ENCODE measurements around the gene KRTAP10-1. TPM values are rescaled to one million over a fixed set of nuclear protein-coding genes. Genes with fewer than 3 reads are reported as not detected.

The KRTAP10-1 gene
- total RNA-seq, 2 donors from 2014 or later = not detected

DNA sequence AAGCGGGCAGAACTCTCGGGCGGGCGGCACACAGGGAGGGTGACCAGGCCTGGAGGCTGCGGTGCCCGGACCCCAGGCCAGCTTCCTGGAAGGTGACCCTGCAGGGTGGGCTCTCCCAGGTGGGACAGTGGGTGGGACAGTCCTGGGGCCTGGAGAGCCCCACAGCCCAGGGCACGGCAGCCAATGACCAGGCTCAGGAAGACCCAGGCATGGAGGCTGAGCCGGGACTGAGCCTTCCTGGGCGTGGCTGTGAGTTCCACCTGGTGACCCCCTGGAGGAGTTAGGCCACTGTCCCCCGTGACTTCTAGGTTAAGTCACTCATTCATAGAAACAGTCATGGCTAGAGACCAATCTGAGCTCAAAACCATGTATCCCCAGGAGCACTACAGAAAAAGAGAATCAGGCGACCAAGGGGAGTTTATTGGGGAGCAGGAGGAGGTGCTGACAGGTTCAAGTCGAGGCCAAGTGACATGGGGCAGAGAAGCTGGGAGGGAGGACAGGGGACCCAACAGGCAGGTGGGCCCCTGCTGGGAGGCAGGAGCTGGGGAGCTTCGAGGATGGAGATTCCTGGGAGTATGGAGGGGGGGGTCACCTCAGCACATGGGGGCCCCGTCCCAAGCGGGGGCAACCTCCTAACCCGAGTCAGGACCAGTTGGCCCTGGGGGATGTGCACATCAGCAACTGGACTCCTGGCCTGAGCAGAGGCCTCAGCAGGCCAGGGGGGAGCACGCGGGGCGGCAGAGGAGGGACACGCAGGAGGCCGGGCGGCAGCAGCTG lies 39.2 kb upstream of the KRTAP10-1 start:
- Mint-ChIP-seq H3K4me3 (no peak overlapping the region), H3K36me3 (ENCODE audit: low read depth) (peaks cover 3% of the 10 kb centered on the region), H3K4me1 (peaks cover 8% of the 10 kb centered on the region), H3K9me3 (peaks cover 34% of the 10 kb centered on the region), H3K27ac (no peak overlapping the region), H3K27me3 (ENCODE audit: insufficient read depth) (peaks cover 8% of the 10 kb centered on the region)
- Histone ChIP-seq H3K36me3 (ENCODE audit: control insufficient read depth, insufficient read depth, low read length) (no peaks in the 10 kb centered on the region), H3K4me1 (ENCODE audit: control insufficient read depth, insufficient read depth, low read length) (no peaks in the 10 kb centered on the region), H3K9ac (ENCODE audit: extremely low read depth, low read length, poor library complexity, severe bottlenecking) (no peak overlapping the region), H3K27ac (ENCODE audit: low read depth, low read length) (no peak overlapping the region), H3K9me3 (ENCODE audit: control insufficient read depth, low read length) (peaks cover 21% of the 10 kb centered on the region), H3K27me3 (ENCODE audit: control insufficient read depth, insufficient read depth, low read length, poor library complexity, severe bottlenecking) (no peaks in the 10 kb centered on the region), H3K4me3 (ENCODE audit: low read length) (no peak overlapping the region)
- TF ChIP-seq, protein P1, sequence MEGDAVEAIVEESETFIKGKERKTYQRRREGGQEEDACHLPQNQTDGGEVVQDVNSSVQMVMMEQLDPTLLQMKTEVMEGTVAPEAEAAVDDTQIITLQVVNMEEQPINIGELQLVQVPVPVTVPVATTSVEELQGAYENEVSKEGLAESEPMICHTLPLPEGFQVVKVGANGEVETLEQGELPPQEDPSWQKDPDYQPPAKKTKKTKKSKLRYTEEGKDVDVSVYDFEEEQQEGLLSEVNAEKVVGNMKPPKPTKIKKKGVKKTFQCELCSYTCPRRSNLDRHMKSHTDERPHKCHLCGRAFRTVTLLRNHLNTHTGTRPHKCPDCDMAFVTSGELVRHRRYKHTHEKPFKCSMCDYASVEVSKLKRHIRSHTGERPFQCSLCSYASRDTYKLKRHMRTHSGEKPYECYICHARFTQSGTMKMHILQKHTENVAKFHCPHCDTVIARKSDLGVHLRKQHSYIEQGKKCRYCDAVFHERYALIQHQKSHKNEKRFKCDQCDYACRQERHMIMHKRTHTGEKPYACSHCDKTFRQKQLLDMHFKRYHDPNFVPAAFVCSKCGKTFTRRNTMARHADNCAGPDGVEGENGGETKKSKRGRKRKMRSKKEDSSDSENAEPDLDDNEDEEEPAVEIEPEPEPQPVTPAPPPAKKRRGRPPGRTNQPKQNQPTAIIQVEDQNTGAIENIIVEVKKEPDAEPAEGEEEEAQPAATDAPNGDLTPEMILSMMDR (conservative IDR thresholded peaks at IDR 0.05) = no peak
- WGBS, 2 experiments (ENCODE audit: insufficient coverage in 1 of 2, insufficient read length in 1 of 2) = 89 to 97% methylated on average over 8 to 22 of the region's 22 CpGs
- DNase-seq = peak; percentile 26

DNA sequence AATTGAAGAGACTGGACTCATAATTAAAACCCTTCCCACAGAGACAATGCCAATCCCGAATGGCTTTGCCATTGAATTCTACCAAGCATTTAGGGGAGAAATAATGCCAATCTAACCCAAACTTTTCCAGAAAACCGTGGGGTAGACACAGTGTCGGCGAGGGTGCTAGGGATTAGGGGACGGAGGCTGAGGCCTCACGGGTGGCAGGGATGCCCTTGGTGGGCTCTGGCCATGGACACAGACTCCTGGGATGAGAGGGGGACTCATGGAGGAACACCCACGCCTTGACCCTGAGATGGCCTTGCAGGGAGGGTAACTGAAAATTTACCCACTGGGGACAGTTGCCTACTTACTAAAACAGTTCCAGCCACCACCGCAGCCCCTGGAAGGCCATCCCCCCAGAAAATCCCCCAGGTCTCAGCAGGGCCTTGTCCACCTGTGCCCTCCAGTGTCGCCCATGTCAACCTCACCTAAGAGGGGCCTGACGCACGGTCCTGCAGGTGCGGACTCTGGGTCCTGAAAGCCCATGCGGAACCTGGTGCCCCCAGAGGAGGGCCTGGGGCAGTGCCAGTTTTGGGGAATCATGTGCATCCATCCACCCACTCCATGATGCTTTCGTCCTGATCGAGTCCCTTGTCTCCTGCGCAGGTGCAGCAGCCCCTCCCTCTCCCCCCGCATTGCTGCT lies 38.5 kb upstream of the KRTAP10-1 start:
- TF ChIP-seq, protein P1 (conservative IDR thresholded peaks at IDR 0.05) = no peak
- Histone ChIP-seq H3K36me3 (ENCODE audit: control insufficient read depth, insufficient read depth, low read length) (no peaks in the 10 kb centered on the region), H3K27ac (ENCODE audit: low read depth, low read length) (no peak overlapping the region), H3K27me3 (ENCODE audit: control insufficient read depth, insufficient read depth, low read length, poor library complexity, severe bottlenecking) (no peaks in the 10 kb centered on the region), H3K4me1 (ENCODE audit: control insufficient read depth, insufficient read depth, low read length) (no peaks in the 10 kb centered on the region), H3K9ac (ENCODE audit: extremely low read depth, low read length, poor library complexity, severe bottlenecking) (no peak overlapping the region), H3K4me3 (ENCODE audit: low read length) (no peak overlapping the region), H3K9me3 (ENCODE audit: control insufficient read depth, low read length) (peaks cover 21% of the 10 kb centered on the region)
- peaks cover 3% of the 10 kb centered on the region for H3K36me3 Mint-ChIP-seq (ENCODE audit: low read depth)
- peaks cover 34% of the 10 kb centered on the region for H3K9me3 Mint-ChIP-seq
- peaks cover 8% of the 10 kb centered on the region for H3K27me3 Mint-ChIP-seq (ENCODE audit: insufficient read depth)
- H3K4me1 Mint-ChIP-seq = peaks cover 8% of the 10 kb centered on the region
- peak; percentile 21 for DNase-seq
- H3K4me3 Mint-ChIP-seq = no peak overlapping the region
- no peak overlapping the region for H3K27ac Mint-ChIP-seq
- WGBS, 2 experiments (ENCODE audit: insufficient coverage in 1 of 2, insufficient read length in 1 of 2) = 93 to 100% methylated on average over 4 to 17 of the region's 17 CpGs

DNA sequence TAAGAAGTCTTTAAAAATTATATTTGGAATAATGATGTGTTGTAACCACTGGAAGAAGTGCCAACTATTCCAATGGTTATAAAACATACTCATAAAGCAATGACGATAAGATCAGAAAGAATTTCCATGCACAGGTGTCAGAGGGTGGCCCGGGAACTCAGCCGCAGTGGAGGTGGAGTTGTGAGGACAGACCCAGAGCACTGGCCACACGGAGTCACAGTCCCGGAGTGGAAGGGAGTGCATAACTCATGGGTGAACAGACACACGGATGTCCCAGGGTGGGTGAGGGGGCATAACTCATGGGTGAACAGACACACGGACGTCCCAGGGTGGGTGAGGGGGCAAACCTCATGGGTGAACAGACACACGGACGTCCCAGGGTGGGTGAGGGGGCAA lies 36.0 kb upstream of the KRTAP10-1 start:
- Histone ChIP-seq H3K36me3 (ENCODE audit: control insufficient read depth, insufficient read depth, low read length) (no peaks in the 10 kb centered on the region), H3K9me3 (ENCODE audit: control insufficient read depth, low read length) (peaks cover 19% of the 10 kb centered on the region), H3K4me3 (ENCODE audit: low read length) (no peak overlapping the region), H3K27ac (ENCODE audit: low read depth, low read length) (no peak overlapping the region), H3K4me1 (ENCODE audit: control insufficient read depth, insufficient read depth, low read length) (no peaks in the 10 kb centered on the region), H3K27me3 (ENCODE audit: control insufficient read depth, insufficient read depth, low read length, poor library complexity, severe bottlenecking) (no peaks in the 10 kb centered on the region), H3K9ac (ENCODE audit: extremely low read depth, low read length, poor library complexity, severe bottlenecking) (no peak overlapping the region)
- H3K4me3 Mint-ChIP-seq = no peak overlapping the region
- peaks cover 3% of the 10 kb centered on the region for H3K36me3 Mint-ChIP-seq (ENCODE audit: low read depth)
- peaks cover 2% of the 10 kb centered on the region for H3K4me1 Mint-ChIP-seq
- TF ChIP-seq, protein P1 (conservative IDR thresholded peaks at IDR 0.05) = no peak
- peaks cover 6% of the 10 kb centered on the region for H3K27me3 Mint-ChIP-seq (ENCODE audit: insufficient read depth)
- no peak for DNase-seq
- WGBS, 2 experiments (ENCODE audit: insufficient coverage in 1 of 2, insufficient read length in 1 of 2) = 90 to 94% methylated on average over 5 to 7 of the region's 10 CpGs
- H3K27ac Mint-ChIP-seq = no peak overlapping the region
- peaks cover 37% of the 10 kb centered on the region for H3K9me3 Mint-ChIP-seq

Measured in endodermal cell (in vitro differentiated cells).